CD4-positive, alpha-beta memory T cell (primary cell): ENCODE results near the gene CLMN. TPM values are rescaled to one million over a fixed set of nuclear protein-coding genes. Genes with fewer than 3 reads are reported as not detected.

Experiments used
- CTCF ChIA-PET: fragments of 350-600 bp; sonication (Branson Sonifier 250); formaldehyde crosslinking; loops from one replicate; lab custom pipeline; 2021; ENCODE audit warnings: inconsistent platforms; ENCODE audit not compliant: partially characterized antibody; lab: Charles Lee
- POLR2A ChIA-PET: fragments of 350-600 bp; sonication (Branson Sonifier 250); formaldehyde crosslinking; loops from one replicate; lab custom pipeline; 2021; ENCODE audit not compliant: partially characterized antibody; lab: Charles Lee
- DNase-seq, 5 donors: peaks; one replicate each; pipeline versions ENCODE4 v3.0.0 to v3.0.0-alpha.2; 2020 to 2022; ENCODE audit warnings: mixed read lengths in 1 of 5
- H3K27ac ChIP-seq: one replicate; pipeline ENCODE4 v1.7.0; 2013; ENCODE audit warnings: low read depth, low read length
- H3K27me3 ChIP-seq: 2 replicates; pipeline ENCODE4 v1.7.0; 2013; ENCODE audit warnings: mild to moderate bottlenecking, low read length, moderate library complexity; ENCODE audit not compliant: insufficient read depth
- H3K36me3 ChIP-seq: 2 replicates; pipeline ENCODE4 v1.7.0; 2013; ENCODE audit warnings: mild to moderate bottlenecking, low read length, moderate library complexity; ENCODE audit not compliant: insufficient read depth
- H3K4me1 ChIP-seq: 2 replicates; pipeline ENCODE4 v1.7.0; 2013; ENCODE audit warnings: mild to moderate bottlenecking, low read length, moderate library complexity; ENCODE audit not compliant: insufficient read depth
- H3K4me3 ChIP-seq, 2 donors: one replicate each; pipeline ENCODE4 v1.7.0; 2013; ENCODE audit warnings: low read length in 2 of 2, mild to moderate bottlenecking in 1 of 2
- H3K9me3 ChIP-seq, 2 donors: one replicate each; pipeline ENCODE4 v1.7.0; 2013; ENCODE audit warnings: low read length in 2 of 2, control low read depth in 1 of 2; ENCODE audit not compliant: control insufficient read depth in 1 of 2
- H3K27ac Mint-ChIP-seq, 7 donors: one replicate each; pipeline ENCODE4 v1.8.0; 2020 to 2021; ENCODE audit warnings: mixed read lengths in 7 of 7, mild to moderate bottlenecking in 6 of 7, inconsistent platforms in 3 of 7, moderate library complexity in 3 of 7
- H3K27me3 Mint-ChIP-seq, 2 donors: one replicate each; pipeline ENCODE4 v1.8.0; 2020 to 2021; ENCODE audit warnings: mixed read lengths in 2 of 2
- H3K36me3 Mint-ChIP-seq, 2 donors: one replicate each; pipeline ENCODE4 v1.8.0; 2020 to 2021; ENCODE audit warnings: mixed read lengths in 2 of 2, inconsistent platforms in 1 of 2, mild to moderate bottlenecking in 1 of 2
- H3K4me1 Mint-ChIP-seq, 4 donors: one replicate each; pipeline ENCODE4 v1.8.0; 2020 to 2021; ENCODE audit warnings: mixed read lengths in 4 of 4, mild to moderate bottlenecking in 1 of 4
- H3K4me3 Mint-ChIP-seq, 8 donors: one replicate each; pipeline ENCODE4 v1.8.0; 2020 to 2021; ENCODE audit warnings: mixed read lengths in 8 of 8, mild to moderate bottlenecking in 7 of 8, moderate library complexity in 6 of 8, inconsistent platforms in 3 of 8
- H3K9me3 Mint-ChIP-seq, 8 donors: one replicate each; pipeline ENCODE4 v1.8.0; 2020 to 2021; ENCODE audit warnings: mixed read lengths in 8 of 8, mild to moderate bottlenecking in 5 of 8, inconsistent platforms in 3 of 8, moderate library complexity in 1 of 8
- intact Hi-C: fragments of 100-400 bp; cut with micrococcal nuclease; formaldehyde crosslinking; loops from one replicate; pipeline ENCODE4 v1.15.1; 2023
- polyA plus RNA-seq, 2 donors: library from polyadenylated mRNA; unstranded; fragments of 300-500 nt; fragmentation: Illumina TruSeq; gene quantifications; one replicate each; pipeline ENCODE4 v1.2.3, GENCODE V29; 2021
- total RNA-seq, 2 experiments: library from RNA; stranded (reverse); gene quantifications; one replicate each; pipeline ENCODE4 v1.2.3, GENCODE V29; 2021

CLMN gene
- total and polyA plus RNA-seq, 4 experiments from 2014 or later: 0.22 to 0.70 (median 0.65) TPM; not detected in 1

GRCh38 chr14:95291859-95292542 is 27.7 kb downstream of the CLMN start:
- Histone ChIP-seq H3K4me1 (no peaks in the 10 kb centered on the region), H3K4me3 (no peak overlapping the region), H3K27ac (no peak overlapping the region), H3K9me3 (no peaks in the 10 kb centered on the region), H3K36me3 (no peaks in the 10 kb centered on the region), H3K27me3 (peaks cover 3% of the 10 kb centered on the region)
- ChIA-PET POLR2A (no interaction called here), CTCF (no interaction called here)
- peaks cover 0 to 1% (median under 1%) of the 10 kb centered on the region in 4 donors for H3K4me1 Mint-ChIP-seq
- H3K27me3 Mint-ChIP-seq: peaks cover 12 to 30% of the 10 kb centered on the region in 2 donors
- intact Hi-C loops: no loop called here
- H3K36me3 Mint-ChIP-seq: no peaks in the 10 kb centered on the region
- DNase-seq: no peak
- no peak overlapping the region for H3K4me3 Mint-ChIP-seq
- peaks cover 0 to 18% (median 13%) of the 10 kb centered on the region in 8 donors for H3K9me3 Mint-ChIP-seq
- no peak overlapping the region for H3K27ac Mint-ChIP-seq

- no peaks in the 10 kb centered on the region for H3K9me3 ChIP-seq
- no peak for DNase-seq
- H3K36me3 ChIP-seq: no peaks in the 10 kb centered on the region
- H3K27ac ChIP-seq: no peak overlapping the region
- ChIA-PET POLR2A (no interaction called here), CTCF (no interaction called here)
- H3K9me3 Mint-ChIP-seq: peaks cover 0 to 11% (median 8%) of the 10 kb centered on the region in 8 donors
- no peak overlapping the region for H3K4me3 Mint-ChIP-seq
- H3K27me3 ChIP-seq: peaks cover 3% of the 10 kb centered on the region
- H3K36me3 Mint-ChIP-seq: no peaks in the 10 kb centered on the region
- intact Hi-C loops: no loop called here
- peaks cover 10 to 27% of the 10 kb centered on the region in 2 donors for H3K27me3 Mint-ChIP-seq
- peaks cover 0 to 1% (median under 1%) of the 10 kb centered on the region in 4 donors for H3K4me1 Mint-ChIP-seq
- no peak overlapping the region for H3K4me3 ChIP-seq
- H3K27ac Mint-ChIP-seq: no peak overlapping the region
- H3K4me1 ChIP-seq: no peaks in the 10 kb centered on the region
Measured at GRCh38 chr14:95290871-95291431, 28.8 kb downstream of the CLMN start.

GRCh38 chr14:95290021-95290420 is 29.7 kb downstream of the CLMN start:
- POLR2A ChIA-PET: no interaction called here
- H3K9me3 Mint-ChIP-seq: peaks cover 0 to 5% (median 0%) of the 10 kb centered on the region in 8 donors
- peaks cover 7 to 26% of the 10 kb centered on the region in 2 donors for H3K27me3 Mint-ChIP-seq
- DNase-seq: no peak
- no peaks in the 10 kb centered on the region for H3K9me3 ChIP-seq
- H3K4me1 ChIP-seq: no peaks in the 10 kb centered on the region
- H3K27ac Mint-ChIP-seq: no peak overlapping the region
- no peak overlapping the region for H3K4me3 Mint-ChIP-seq
- no peaks in the 10 kb centered on the region for H3K36me3 ChIP-seq
- intact Hi-C loops: no loop called here
- peaks cover 0 to 1% (median under 1%) of the 10 kb centered on the region in 4 donors for H3K4me1 Mint-ChIP-seq
- H3K27ac ChIP-seq: no peak overlapping the region
- H3K36me3 Mint-ChIP-seq: no peaks in the 10 kb centered on the region
- no peak overlapping the region for H3K4me3 ChIP-seq
- H3K27me3 ChIP-seq: peaks cover 3% of the 10 kb centered on the region
- CTCF ChIA-PET: no interaction called here

GRCh38 chr14:95289323-95290010 is 30.2 kb downstream of the CLMN start:
- no peak for DNase-seq
- ChIA-PET CTCF (no interaction called here), POLR2A (no interaction called here)
- no peaks in the 10 kb centered on the region for H3K36me3 ChIP-seq
- H3K4me1 ChIP-seq: no peaks in the 10 kb centered on the region
- no peak overlapping the region for H3K4me3 ChIP-seq
- Mint-ChIP-seq H3K4me3 (no peak overlapping the region), H3K27me3 (peaks cover 7 to 24% of the 10 kb centered on the region in 2 donors), H3K36me3 (no peaks in the 10 kb centered on the region), H3K9me3 (peaks cover 0 to 3% (median 0%) of the 10 kb centered on the region in 8 donors), H3K4me1 (peaks cover 0 to 1% (median under 1%) of the 10 kb centered on the region in 4 donors), H3K27ac (no peak overlapping the region)
- peaks cover 3% of the 10 kb centered on the region for H3K27me3 ChIP-seq
- no peaks in the 10 kb centered on the region for H3K9me3 ChIP-seq
- H3K27ac ChIP-seq: no peak overlapping the region
- intact Hi-C loops: no loop called here

- intact Hi-C loops: no loop called here
- H3K36me3 Mint-ChIP-seq: no peaks in the 10 kb centered on the region
- no peaks in the 10 kb centered on the region for H3K27me3 ChIP-seq
- no peak overlapping the region for H3K27ac ChIP-seq
- no peaks in the 10 kb centered on the region for H3K4me1 ChIP-seq
- no peak for DNase-seq
- H3K9me3 ChIP-seq: no peaks in the 10 kb centered on the region
- no peak overlapping the region for H3K4me3 Mint-ChIP-seq
- H3K36me3 ChIP-seq: no peaks in the 10 kb centered on the region
- peaks cover 0 to 1% (median under 1%) of the 10 kb centered on the region in 4 donors for H3K4me1 Mint-ChIP-seq
- no peak overlapping the region for H3K27ac Mint-ChIP-seq
- ChIA-PET POLR2A (no interaction called here), CTCF (no interaction called here)
- H3K9me3 Mint-ChIP-seq: peaks cover 0 to 3% (median 0%) of the 10 kb centered on the region in 8 donors
- H3K27me3 Mint-ChIP-seq: peaks cover 7 to 24% of the 10 kb centered on the region in 2 donors
- H3K4me3 ChIP-seq: no peak overlapping the region
Measured at GRCh38 chr14:95288672-95289322, 30.9 kb downstream of the CLMN start.

- ChIA-PET POLR2A (no interaction called here), CTCF (no interaction called here)
- no peaks in the 10 kb centered on the region for H3K36me3 ChIP-seq
- H3K4me3 ChIP-seq: no peak overlapping the region
- intact Hi-C loops: no loop called here
- H3K4me1 ChIP-seq: no peaks in the 10 kb centered on the region
- Mint-ChIP-seq H3K4me1 (peaks cover 0 to 1% (median under 1%) of the 10 kb centered on the region in 4 donors), H3K27me3 (peaks cover 7 to 21% of the 10 kb centered on the region in 2 donors), H3K4me3 (no peak overlapping the region), H3K9me3 (peaks cover 0 to 3% (median 0%) of the 10 kb centered on the region in 8 donors), H3K27ac (no peak overlapping the region), H3K36me3 (no peaks in the 10 kb centered on the region)
- no peak for DNase-seq
- H3K9me3 ChIP-seq: no peaks in the 10 kb centered on the region
- H3K27ac ChIP-seq: no peak overlapping the region
- no peaks in the 10 kb centered on the region for H3K27me3 ChIP-seq
Measured at GRCh38 chr14:95287176-95287754, 32.4 kb downstream of the CLMN start.
